ENCODE measurements around the gene CPAMD8. TPM values are rescaled to one million over a fixed set of nuclear protein-coding genes. Genes with fewer than 3 reads are reported as not detected.

The CPAMD8 gene
- total RNA-seq, 2 experiments from 2014 or later = 0.32 to 1.2 TPM

DNA sequence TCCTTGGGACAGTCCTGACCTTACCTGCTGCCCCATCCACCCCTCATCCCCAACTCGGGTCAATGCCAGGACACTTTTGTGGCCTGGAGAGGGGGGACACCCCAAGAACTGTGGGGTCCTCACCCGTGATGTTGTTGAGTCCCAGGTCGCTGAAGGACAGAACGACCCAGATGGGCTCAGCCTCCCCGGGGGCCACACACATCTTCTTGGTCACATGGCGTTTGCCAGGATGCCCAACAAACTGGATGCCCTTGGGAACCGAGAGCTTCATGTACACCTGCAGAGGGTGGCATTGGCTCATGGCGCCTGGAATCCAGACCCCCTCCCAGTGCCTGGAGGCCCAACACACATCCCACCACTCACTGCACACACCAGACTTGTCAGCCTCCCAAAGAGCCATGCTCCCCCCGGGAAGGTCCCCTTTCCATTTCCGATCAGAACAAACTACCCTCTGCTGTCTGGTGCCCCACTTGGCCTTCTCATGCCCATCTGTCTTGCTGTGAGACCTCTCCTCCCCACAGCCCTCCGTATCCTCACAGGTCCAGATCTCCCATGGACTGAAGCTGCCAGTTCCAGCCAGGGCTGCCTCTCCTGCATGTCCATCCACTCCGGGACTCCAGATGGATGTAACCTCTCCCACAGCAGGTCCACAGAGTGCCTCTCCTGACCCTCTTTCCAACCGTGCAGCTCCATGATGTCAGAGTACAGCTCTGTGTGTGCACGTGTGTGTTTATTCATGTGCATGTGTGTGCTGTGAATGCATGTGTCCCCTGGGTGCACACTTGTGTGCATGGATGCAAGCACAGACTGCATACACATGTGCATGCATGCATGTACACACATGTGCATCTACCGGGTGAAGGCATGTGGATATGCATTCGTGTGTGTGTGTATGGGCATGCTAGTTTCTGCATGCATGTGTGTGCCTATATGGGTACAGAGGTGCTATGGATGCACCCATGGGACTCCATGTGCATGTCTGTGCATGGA, 79.4 kb downstream of the CPAMD8 start:
- Histone ChIP-seq H3K36me3 (ENCODE audit: insufficient read depth, low read length) (no peaks in the 10 kb centered on the region), H2AFZ (ENCODE audit: low read length) (no peak overlapping the region), H3K27ac (ENCODE audit: low read depth, low read length, poor library complexity, severe bottlenecking) (no peak overlapping the region), H3K4me1 (ENCODE audit: insufficient read depth, low read length, poor library complexity, severe bottlenecking) (no peaks in the 10 kb centered on the region), H3K9me2 (ENCODE audit: insufficient read depth, low read length) (no peaks in the 10 kb centered on the region), H3K4me3 (ENCODE audit: low read depth, low read length, poor library complexity, severe bottlenecking) (no peak overlapping the region), H3K4me2 (ENCODE audit: low read length) (no peak overlapping the region), H3K79me2 (ENCODE audit: insufficient read depth, low read depth, low read length) (no peaks in the 10 kb centered on the region), H3K9me3 (ENCODE audit: low read length) (no peaks in the 10 kb centered on the region), H4K20me1 (ENCODE audit: insufficient read depth, low read length) (no peaks in the 10 kb centered on the region)
- ChIA-PET POLR2A (no interaction called here), CTCF (ENCODE audit: unreplicated experiment) (no interaction called here)
- DNase-seq (ENCODE audit: low spot score) = no peak
- BruUV-seq (replicated peaks) = no TSS peak
- intact Hi-C loops (cut with micrococcal nuclease; ENCODE audit: unreplicated experiment) = no loop called here
- TF ChIP-seq CTCF (conservative IDR thresholded peaks at IDR 0.05; ENCODE audit: low read length) (no peak), EZH2phosphoT487 (IDR thresholded peaks at IDR 0.05; ENCODE audit: borderline replicate concordance, low read depth, low read length) (no peak)

DNA sequence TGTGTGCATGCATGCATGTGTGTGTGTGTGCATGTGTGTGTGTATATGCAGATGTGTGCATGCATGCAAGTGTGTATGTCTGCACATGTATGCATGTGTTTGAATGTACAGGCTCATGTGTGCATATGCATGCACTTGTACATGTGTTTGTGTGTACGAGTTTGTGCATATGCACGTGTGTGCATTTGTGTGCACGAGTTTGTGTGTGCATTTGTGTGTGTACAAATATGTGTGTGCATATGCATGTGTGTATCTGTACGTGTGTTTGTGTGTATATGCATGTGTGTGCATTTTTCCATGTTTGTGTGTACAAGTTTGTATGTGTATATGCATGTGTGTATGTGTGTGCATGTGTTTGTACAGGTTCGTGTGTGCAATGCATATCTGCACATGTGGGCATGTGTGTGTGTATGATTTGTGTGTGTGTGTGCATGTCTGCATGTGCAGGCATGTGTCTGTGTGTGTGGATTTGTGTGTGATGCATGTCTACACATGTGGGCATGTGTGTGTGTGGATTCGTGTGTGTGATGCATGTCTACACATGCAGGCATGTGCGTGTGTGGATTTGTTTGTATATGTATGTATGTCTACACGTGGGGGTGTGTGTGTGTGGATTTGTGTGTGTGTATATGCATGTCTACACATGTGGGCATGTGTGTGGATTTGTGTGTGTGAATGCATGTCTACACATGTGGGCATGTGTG, 80.7 kb downstream of the CPAMD8 start:
- no TSS peak for BruUV-seq (replicated peaks)
- Histone ChIP-seq H4K20me1 (ENCODE audit: insufficient read depth, low read length) (no peaks in the 10 kb centered on the region), H2AFZ (ENCODE audit: low read length) (no peak overlapping the region), H3K4me2 (ENCODE audit: low read length) (no peak overlapping the region), H3K4me3 (ENCODE audit: low read depth, low read length, poor library complexity, severe bottlenecking) (no peak overlapping the region), H3K27ac (ENCODE audit: low read depth, low read length, poor library complexity, severe bottlenecking) (no peak overlapping the region), H3K36me3 (ENCODE audit: insufficient read depth, low read length) (no peaks in the 10 kb centered on the region), H3K4me1 (ENCODE audit: insufficient read depth, low read length, poor library complexity, severe bottlenecking) (no peaks in the 10 kb centered on the region), H3K79me2 (ENCODE audit: insufficient read depth, low read depth, low read length) (no peaks in the 10 kb centered on the region), H3K9me3 (ENCODE audit: low read length) (no peaks in the 10 kb centered on the region), H3K9me2 (ENCODE audit: insufficient read depth, low read length) (no peaks in the 10 kb centered on the region)
- intact Hi-C loops (cut with micrococcal nuclease; ENCODE audit: unreplicated experiment) = no loop called here
- ChIA-PET CTCF (ENCODE audit: unreplicated experiment) (no interaction called here), POLR2A (no interaction called here)
- TF ChIP-seq CTCF (conservative IDR thresholded peaks at IDR 0.05; ENCODE audit: low read length) (no peak), EZH2phosphoT487 (IDR thresholded peaks at IDR 0.05; ENCODE audit: borderline replicate concordance, low read depth, low read length) (no peak)
- no peak for DNase-seq (ENCODE audit: low spot score)

DNA sequence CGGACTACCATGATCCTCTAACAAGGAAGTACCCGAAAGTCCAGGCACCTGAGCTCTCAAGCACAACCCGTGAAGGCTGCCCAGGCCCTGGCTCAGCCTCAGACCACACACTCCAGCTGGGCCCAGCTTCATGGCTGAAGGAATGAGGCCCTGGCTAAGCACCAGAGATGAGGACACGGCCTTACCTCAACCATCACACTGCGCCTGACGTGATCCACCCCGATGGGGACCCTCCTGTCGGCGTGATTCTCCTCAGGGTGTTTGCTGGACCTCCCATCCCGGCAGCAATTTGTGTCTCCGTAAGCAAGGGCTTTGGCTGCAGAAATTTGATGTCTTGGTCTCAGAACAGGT, 81.3 kb downstream of the CPAMD8 start:
- no peak overlapping the region for H3K4me3 ChIP-seq (ENCODE audit: low read depth, low read length, poor library complexity, severe bottlenecking)
- no peaks in the 10 kb centered on the region for H3K79me2 ChIP-seq (ENCODE audit: insufficient read depth, low read depth, low read length)
- DNase-seq (ENCODE audit: low spot score) = no peak
- H3K4me2 ChIP-seq (ENCODE audit: low read length) = no peak overlapping the region
- no peaks in the 10 kb centered on the region for H3K4me1 ChIP-seq (ENCODE audit: insufficient read depth, low read length, poor library complexity, severe bottlenecking)
- no peak overlapping the region for H3K27ac ChIP-seq (ENCODE audit: low read depth, low read length, poor library complexity, severe bottlenecking)
- no peaks in the 10 kb centered on the region for H3K36me3 ChIP-seq (ENCODE audit: insufficient read depth, low read length)
- no peaks in the 10 kb centered on the region for H4K20me1 ChIP-seq (ENCODE audit: insufficient read depth, low read length)
- no TSS peak for BruUV-seq (replicated peaks)
- TF ChIP-seq EZH2phosphoT487 (IDR thresholded peaks at IDR 0.05; ENCODE audit: borderline replicate concordance, low read depth, low read length) (no peak), CTCF (conservative IDR thresholded peaks at IDR 0.05; ENCODE audit: low read length) (no peak)
- no peaks in the 10 kb centered on the region for H3K9me3 ChIP-seq (ENCODE audit: low read length)
- intact Hi-C loops (cut with micrococcal nuclease; ENCODE audit: unreplicated experiment) = no loop called here
- no peaks in the 10 kb centered on the region for H3K9me2 ChIP-seq (ENCODE audit: insufficient read depth, low read length)
- CTCF ChIA-PET (ENCODE audit: unreplicated experiment) = no interaction called here
- no peak overlapping the region for H2AFZ ChIP-seq (ENCODE audit: low read length)
- POLR2A ChIA-PET = no interaction called here
